ENCODE results near the gene TRAP1. TPM values are rescaled to one million over a fixed set of nuclear protein-coding genes. Genes with fewer than 3 reads are reported as not detected.

Gene TRAP1
- 22.0 TPM for total RNA-seq (2013)
- polyA plus RNA-seq (10 to 100 TPM; 22.8 to 54.0 (median 22.9) TPM), polyA minus RNA-seq (49.5 and 118 TPM in 2 replicates), total RNA-seq (2.5 to 19.4 (median 13.6) reads per million in 11 experiments)

GRCh38 chr16:3717235-3718018, at the start of gene TRAP1:
Gene TRAP1, minus strand, starts transcription at chr16:3717524. Its CDS starts 16 bp downstream, at chr16:3717508.
- under 1% methylated on average over 92 of the region's 95 CpGs for WGBS (ENCODE audit: insufficient coverage)
- Histone ChIP-seq H2AFZ (ENCODE audit: insufficient read depth, low read depth, low read length, poor library complexity, severe bottlenecking) (peak within 1 kb of the TSS; percentile 94), H3K79me2 (ENCODE audit: insufficient read depth, low read length) (peaks cover 11% of the 10 kb centered on the region), H4K20me1 (ENCODE audit: insufficient read depth, low read length) (no peaks in the 10 kb centered on the region), H3K9me3 (replicated peaks in 1 of 2; ENCODE audit: control insufficient read depth in 1 of 2, insufficient read depth in 1 of 2, low read length in 2 of 2) (no peaks in the 10 kb centered on the region), H3K9ac (ENCODE audit: insufficient read depth, low read length, poor library complexity, severe bottlenecking) (peak within 1 kb of the TSS; percentile 89), H3K4me3 (replicated peaks in 1 of 3; ENCODE audit: low read depth in 2 of 3, low read length in 3 of 3) (peak within 1 kb of the TSS; percentile 84 to 90 (median 85)), H3K4me2 (replicated peaks; ENCODE audit: extremely low read depth, low read length, poor library complexity, severe bottlenecking) (peak within 1 kb of the TSS; percentile 94), H3K27ac (ENCODE audit: low read depth in 1 of 2, low read length in 2 of 2) (peak within 1 kb of the TSS; percentile 46 to 94), H3K27me3 (ENCODE audit: control insufficient read depth in 2 of 2, insufficient read depth in 2 of 2, low read length in 2 of 2) (no peaks in the 10 kb centered on the region), H3K4me1 (ENCODE audit: control insufficient read depth in 1 of 2, insufficient read depth in 2 of 2, low read length in 2 of 2) (peaks cover 15 to 19% of the 10 kb centered on the region in 2 donors), H3K36me3 (replicated peaks in 1 of 2; ENCODE audit: control insufficient read depth in 1 of 2, insufficient read depth in 2 of 2, low read length in 2 of 2) (peaks cover 0 to 8% of the 10 kb centered on the region in 2 donors)
- Mint-ChIP-seq H3K4me1 (peaks cover 14% of the 10 kb centered on the region), H3K27me3 (ENCODE audit: low read depth in 3 of 3) (peaks cover 1 to 6% (median 3%) of the 10 kb centered on the region in 3 donors), H3K36me3 (peaks cover 14 to 20% of the 10 kb centered on the region in 2 donors), H3K4me3 (peak within 1 kb of the TSS; percentile 85 to 91), H3K27ac (peak within 1 kb of the TSS; percentile 84 to 95 (median 91)), H3K9me3 (peaks cover 0 to 2% (median 0%) of the 10 kb centered on the region in 7 donors)
- peak; percentile 79 to 88 (median 82) for DNase-seq
- TF ChIP-seq CTCF (IDR thresholded peaks at IDR 0.05), result no peak
- intact Hi-C loops (cut with micrococcal nuclease), result loop anchor here in 1 of 2 donors (2.0 kb wide), 2 partner anchors 107 to 163 kb away; partner anchors contain the start of genes CREBBP and SLX4

GRCh38 chr16:3766177-3766576, 48.9 kb upstream of the TRAP1 start:
- no peaks in the 10 kb centered on the region for H3K27me3 ChIP-seq (ENCODE audit: control insufficient read depth in 2 of 2, insufficient read depth in 2 of 2, low read length in 2 of 2)

More at GRCh38 chr16:3766177-3766576, 48.9 kb upstream of the TRAP1 start:
- WGBS (ENCODE audit: insufficient coverage), result 100% methylated on average over 1 of the region's 3 CpGs
- Histone ChIP-seq H3K4me1 (ENCODE audit: control insufficient read depth in 1 of 2, insufficient read depth in 2 of 2, low read length in 2 of 2) (peaks cover 0 to 9% of the 10 kb centered on the region in 2 donors), H3K9me3 (replicated peaks in 1 of 2; ENCODE audit: control insufficient read depth in 1 of 2, insufficient read depth in 1 of 2, low read length in 2 of 2) (no peaks in the 10 kb centered on the region), H3K9ac (ENCODE audit: insufficient read depth, low read length, poor library complexity, severe bottlenecking) (no peak overlapping the region), H3K4me3 (replicated peaks in 1 of 3; ENCODE audit: low read depth in 2 of 3, low read length in 3 of 3) (no peak overlapping the region), H2AFZ (ENCODE audit: insufficient read depth, low read depth, low read length, poor library complexity, severe bottlenecking) (no peak overlapping the region), H3K36me3 (replicated peaks in 1 of 2; ENCODE audit: control insufficient read depth in 1 of 2, insufficient read depth in 2 of 2, low read length in 2 of 2) (peaks cover 86 to 98% of the 10 kb centered on the region in 2 donors), H4K20me1 (ENCODE audit: insufficient read depth, low read length) (peaks cover 100% of the 10 kb centered on the region), H3K79me2 (ENCODE audit: insufficient read depth, low read length) (peaks cover 24% of the 10 kb centered on the region), H3K27ac (ENCODE audit: low read depth in 1 of 2, low read length in 2 of 2) (peak overlapping the region in 1 of 2 donors; percentile 20), H3K4me2 (replicated peaks; ENCODE audit: extremely low read depth, low read length, poor library complexity, severe bottlenecking) (no peak overlapping the region)
- intact Hi-C loops (cut with micrococcal nuclease), result no loop called here
- TF ChIP-seq CTCF (IDR thresholded peaks at IDR 0.05), result no peak
- Mint-ChIP-seq H3K4me1 (peaks cover 17% of the 10 kb centered on the region), H3K27ac (peak overlapping the region in 1 of 7 donors; percentile 18), H3K36me3 (peaks cover 81 to 97% of the 10 kb centered on the region in 2 donors), H3K27me3 (ENCODE audit: low read depth in 3 of 3) (peaks cover 0 to 2% (median 0%) of the 10 kb centered on the region in 3 donors), H3K9me3 (peaks cover 0 to 1% (median 0%) of the 10 kb centered on the region in 7 donors), H3K4me3 (no peak overlapping the region)
- no peak for DNase-seq

Measured in CD14-positive monocyte (primary cell).